Left lung (tissue), 10 donors: ENCODE measurements around the gene CACNA1C. TPM values are rescaled to one million over a fixed set of nuclear protein-coding genes. Genes with fewer than 3 reads are reported as not detected.
A peak's percentile ranks its signal among the peaks of the same experiment; 100 is the strongest.

Experiments used
- ATAC-seq: fragments of 200-7000 bp; cut with Tn5 transposase; one replicate; pipeline ENCODE4 v1.9.1; 2020; ENCODE audit warnings: moderate library complexity
- DNase-seq, 4 donors: peaks; one replicate each; pipeline ENCODE4 v3.0.0-alpha.2; 2013 to 2020
- H3K27ac ChIP-seq, 2 donors: fragments of 200-600 bp; sonication (generic) in 1 of 2; one replicate each; pipeline versions ENCODE4 v1.5.0 to v1.8.0; 2020 to 2021
- H3K27me3 ChIP-seq, 2 donors: fragments of 200-600 bp; sonication (generic) in 1 of 2; one replicate each; pipeline versions ENCODE4 v1.5.0 to v1.8.0; 2020 to 2021
- H3K36me3 ChIP-seq, 2 donors: fragments of 200-600 bp; sonication (generic) in 1 of 2; one replicate each; pipeline versions ENCODE4 v1.5.0 to v1.8.0; 2020 to 2021
- H3K4me1 ChIP-seq, 2 donors: fragments of 200-600 bp; one replicate each; pipeline ENCODE4 v1.8.0; 2021
- H3K4me3 ChIP-seq, 2 donors: fragments of 200-600 bp; sonication (generic) in 1 of 2; one replicate each; pipeline versions ENCODE4 v1.5.0 to v1.8.0; 2020 to 2021; ENCODE audit warnings: mild to moderate bottlenecking in 1 of 2
- H3K9me3 ChIP-seq, 2 donors: fragments of 200-600 bp; sonication (generic) in 1 of 2; one replicate each; pipeline versions ENCODE4 v1.5.0 to v1.8.0; 2020 to 2021
- intact Hi-C, 2 donors: fragments of 100-400 bp; cut with DNase I; formaldehyde crosslinking; loops; one replicate each; pipeline versions ENCODE4 v1.11.2 to v1.14.2; 2022
- polyA plus RNA-seq, 6 donors: library from polyadenylated mRNA; unstranded; fragments of 120-200 nt; gene quantifications; one replicate each; pipeline ENCODE4 v1.2.1, GENCODE V29; 2013; ENCODE audit not compliant: insufficient read length in 6 of 6
- total RNA-seq, 2 donors: library from RNA; stranded (reverse); fragmentation: NEBNext Ultra II Directional; extraction: Animal tissue kit (Norgen Biotek cat#: 25700); gene quantifications; one replicate each; pipeline ENCODE4 v1.2.1, GENCODE V29; 2021
- TF ChIP-seq, protein P1 (sequence below), 2 donors: fragments of 200-600 bp; sonication (generic) in 1 of 2; IDR thresholded peaks; one replicate each; pipeline versions ENCODE4 v1.5.0 to v1.8.0; 2021; ENCODE audit warnings: antibody characterized with exemption in 2 of 2
- donor health status: DM: no; HTN: yes; CAD: no.
- donor health status: DM: no; HTN: no; CAD: no.

CACNA1C gene
- total and polyA plus RNA-seq, 8 donors, result 11.9 to 21.9 (median 14.2) TPM

DNA sequence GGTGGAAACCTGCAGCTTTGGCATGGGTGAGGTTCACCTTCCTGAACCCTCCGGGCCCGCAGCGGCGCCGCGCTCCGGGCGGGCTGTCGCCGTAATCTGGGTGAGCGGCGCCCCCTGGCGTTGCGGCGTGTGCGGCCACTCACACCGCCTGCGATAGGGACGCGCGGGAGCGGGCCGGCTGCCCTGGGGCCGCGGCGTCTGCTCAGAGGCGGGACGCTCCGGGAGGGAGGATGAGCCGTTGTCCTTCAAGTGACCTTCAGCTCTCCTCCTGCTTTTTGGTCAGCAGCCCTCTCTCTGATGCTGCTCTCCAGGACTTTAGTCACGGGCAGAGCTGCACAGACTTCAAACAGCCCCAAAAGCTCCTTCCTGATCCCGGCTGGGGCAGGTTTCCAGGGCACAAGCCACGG is 530.3 kb downstream of the CACNA1C start:
- peak; percentile 37 to 91 (median 66) for DNase-seq
- H3K4me3 ChIP-seq, result no peak overlapping the region
- peak; percentile 97 for ATAC-seq
- no peaks in the 10 kb centered on the region for H3K9me3 ChIP-seq
- TF ChIP-seq, protein P1, sequence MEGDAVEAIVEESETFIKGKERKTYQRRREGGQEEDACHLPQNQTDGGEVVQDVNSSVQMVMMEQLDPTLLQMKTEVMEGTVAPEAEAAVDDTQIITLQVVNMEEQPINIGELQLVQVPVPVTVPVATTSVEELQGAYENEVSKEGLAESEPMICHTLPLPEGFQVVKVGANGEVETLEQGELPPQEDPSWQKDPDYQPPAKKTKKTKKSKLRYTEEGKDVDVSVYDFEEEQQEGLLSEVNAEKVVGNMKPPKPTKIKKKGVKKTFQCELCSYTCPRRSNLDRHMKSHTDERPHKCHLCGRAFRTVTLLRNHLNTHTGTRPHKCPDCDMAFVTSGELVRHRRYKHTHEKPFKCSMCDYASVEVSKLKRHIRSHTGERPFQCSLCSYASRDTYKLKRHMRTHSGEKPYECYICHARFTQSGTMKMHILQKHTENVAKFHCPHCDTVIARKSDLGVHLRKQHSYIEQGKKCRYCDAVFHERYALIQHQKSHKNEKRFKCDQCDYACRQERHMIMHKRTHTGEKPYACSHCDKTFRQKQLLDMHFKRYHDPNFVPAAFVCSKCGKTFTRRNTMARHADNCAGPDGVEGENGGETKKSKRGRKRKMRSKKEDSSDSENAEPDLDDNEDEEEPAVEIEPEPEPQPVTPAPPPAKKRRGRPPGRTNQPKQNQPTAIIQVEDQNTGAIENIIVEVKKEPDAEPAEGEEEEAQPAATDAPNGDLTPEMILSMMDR (IDR thresholded peaks at IDR 0.05), result peak; percentile 90 to 93
- peaks cover 0 to 6% of the 10 kb centered on the region in 2 donors for H3K4me1 ChIP-seq
- no peak overlapping the region for H3K27ac ChIP-seq
- no peaks in the 10 kb centered on the region for H3K36me3 ChIP-seq
- intact Hi-C loops, result no loop called here
- H3K27me3 ChIP-seq, result peaks cover 11 to 41% of the 10 kb centered on the region in 2 donors

DNA sequence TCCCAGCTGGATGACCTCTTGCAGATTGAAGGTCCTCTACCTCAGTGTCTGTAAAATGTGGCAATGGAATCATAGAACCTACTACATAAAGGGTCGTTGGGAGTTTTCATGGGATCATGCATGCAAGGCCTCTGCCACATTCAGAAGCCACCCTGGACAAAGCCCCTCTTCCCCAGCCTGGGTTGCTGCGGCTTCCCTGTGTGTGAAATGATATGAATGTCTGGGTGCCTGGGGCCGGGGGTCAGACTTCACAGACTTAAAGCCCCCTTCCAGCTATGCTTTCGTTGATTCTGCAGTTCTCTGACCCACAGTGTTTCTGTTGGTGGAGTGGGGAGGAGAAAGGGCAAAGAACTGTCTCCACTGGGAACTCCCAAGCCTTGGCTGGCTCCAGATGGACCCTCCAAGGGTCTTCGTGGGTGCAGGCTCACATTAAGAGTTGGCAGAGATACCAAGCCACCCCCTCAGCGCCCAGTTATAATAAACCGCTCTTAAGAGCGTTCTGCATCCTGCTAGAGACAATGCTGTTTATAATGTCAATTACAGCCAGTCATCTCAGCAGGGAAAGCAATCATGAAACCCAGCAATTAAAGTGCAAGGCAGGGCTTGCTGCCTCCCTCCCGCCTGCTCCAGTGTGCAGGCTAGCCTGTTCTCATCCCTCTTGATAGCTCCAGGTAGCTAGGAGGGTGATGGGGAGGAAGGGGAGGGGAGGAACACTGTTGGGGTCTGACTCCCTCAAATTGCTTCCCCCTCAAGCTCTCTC is 531.0 kb downstream of the CACNA1C start:
- intact Hi-C loops, result no loop called here
- no peak overlapping the region for H3K27ac ChIP-seq
- TF ChIP-seq, protein P1 (IDR thresholded peaks at IDR 0.05), result no peak

DNA sequence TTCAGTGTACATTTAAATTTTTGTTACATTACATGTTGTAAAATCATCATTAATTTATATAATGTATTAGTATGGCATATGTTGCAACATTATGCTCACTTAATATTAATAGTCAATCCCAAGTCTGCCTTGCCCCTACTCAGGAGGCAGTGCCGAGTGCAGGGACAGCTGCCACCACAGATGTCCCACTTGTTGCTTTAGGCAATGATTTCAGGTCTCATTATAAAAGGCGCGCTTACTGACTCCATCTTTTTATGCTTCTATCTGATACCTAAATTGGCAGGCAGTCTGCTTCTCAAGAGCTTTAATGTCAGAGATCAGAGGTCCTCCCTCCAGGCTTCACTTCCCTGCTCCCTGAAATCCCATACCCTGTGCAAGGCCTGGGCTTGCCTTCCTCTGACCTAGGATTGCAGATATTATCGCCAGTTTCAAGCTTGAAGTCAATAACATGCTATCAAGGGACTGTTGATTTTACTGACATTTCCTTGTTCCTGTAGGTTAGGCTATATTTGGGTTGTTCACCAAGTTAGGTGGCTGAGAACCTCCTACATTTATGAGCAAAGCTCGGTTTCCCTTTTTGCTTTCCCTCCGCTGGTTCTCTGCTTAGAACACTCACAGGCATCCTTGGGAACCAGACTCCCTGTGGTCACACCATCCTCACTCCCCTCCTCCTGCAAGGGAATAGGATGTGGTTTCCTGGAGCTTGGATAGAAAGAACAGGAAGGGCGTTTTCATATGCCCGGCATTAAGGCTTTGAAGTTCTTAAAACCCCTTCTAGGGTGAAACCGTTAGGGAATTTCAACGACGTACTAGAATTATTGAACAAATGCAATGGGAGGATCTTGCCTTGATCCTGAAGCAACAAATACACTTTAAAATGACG is 533.6 kb downstream of the CACNA1C start:
- intact Hi-C loops, result no loop called here
- TF ChIP-seq, protein P1 (IDR thresholded peaks at IDR 0.05), result no peak

More for the DNA sequence above, 531.0 kb downstream of the CACNA1C start:
- ATAC-seq (no peak), DNase-seq (no peak)
- peaks cover 11 to 41% of the 10 kb centered on the region in 2 donors for H3K27me3 ChIP-seq
- H3K4me3 ChIP-seq, result no peak overlapping the region
- peaks cover 0 to 6% of the 10 kb centered on the region in 2 donors for H3K4me1 ChIP-seq
- no peaks in the 10 kb centered on the region for H3K36me3 ChIP-seq
- no peaks in the 10 kb centered on the region for H3K9me3 ChIP-seq

DNA sequence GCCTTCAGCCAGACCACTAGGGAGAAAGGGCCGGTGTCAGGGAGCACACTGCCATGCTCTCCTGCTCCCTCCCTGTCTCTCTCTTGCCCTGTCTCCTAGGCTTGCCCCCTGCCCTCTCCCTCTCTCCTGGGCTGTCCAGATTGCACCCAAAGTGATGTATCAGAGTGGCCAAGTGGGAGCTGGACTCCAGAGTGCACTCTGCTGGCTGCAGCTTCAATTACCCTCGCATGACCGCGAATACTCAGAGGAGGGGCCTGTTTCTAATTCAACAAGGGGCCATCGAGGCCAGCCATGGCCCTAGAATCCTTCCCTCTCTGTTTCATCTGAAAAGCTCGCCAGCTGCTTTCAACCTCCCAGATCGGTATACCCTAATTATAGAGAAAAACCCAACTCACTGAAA is 535.6 kb downstream of the CACNA1C start:
- no peak for ATAC-seq
- Histone ChIP-seq H3K9me3 (peaks cover 0 to 5% of the 10 kb centered on the region in 2 donors), H3K4me3 (no peak overlapping the region), H3K27me3 (peaks cover 11 to 20% of the 10 kb centered on the region in 2 donors), H3K4me1 (no peaks in the 10 kb centered on the region), H3K27ac (no peak overlapping the region), H3K36me3 (peaks cover 0 to 2% of the 10 kb centered on the region in 2 donors)
- TF ChIP-seq, protein P1 (IDR thresholded peaks at IDR 0.05), result no peak
- intact Hi-C loops, result no loop called here
- DNase-seq, result no peak

More for the DNA sequence above, 533.6 kb downstream of the CACNA1C start:
- no peaks in the 10 kb centered on the region for H3K9me3 ChIP-seq
- no peak overlapping the region for H3K4me3 ChIP-seq
- DNase-seq, result no peak
- no peak for ATAC-seq
- H3K4me1 ChIP-seq, result peaks cover 0 to 6% of the 10 kb centered on the region in 2 donors
- H3K36me3 ChIP-seq, result no peaks in the 10 kb centered on the region
- H3K27me3 ChIP-seq, result peaks cover 11 to 40% of the 10 kb centered on the region in 2 donors
- H3K27ac ChIP-seq, result no peak overlapping the region

DNA sequence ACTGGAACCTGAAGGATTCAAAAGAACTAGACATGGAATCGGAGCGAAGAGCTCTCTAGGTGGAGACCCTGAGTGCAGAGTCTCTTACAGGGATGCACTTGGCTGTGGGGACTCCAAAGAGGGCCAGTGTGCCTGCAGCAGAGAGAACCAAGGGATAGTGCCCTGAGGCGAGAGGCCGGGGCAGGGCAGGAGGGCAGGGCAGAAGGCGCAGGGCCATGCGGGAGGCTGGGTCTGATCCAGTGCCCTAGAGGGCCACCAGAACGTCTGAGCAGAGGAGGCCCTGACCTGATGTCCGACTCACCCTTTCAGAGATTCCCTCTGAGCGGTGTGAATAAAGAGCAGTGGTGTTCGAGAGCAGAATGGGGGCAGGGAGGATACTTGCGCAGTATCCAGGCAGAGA is 536.6 kb downstream of the CACNA1C start:
- intact Hi-C loops, result no loop called here
- peaks cover 0 to 11% of the 10 kb centered on the region in 2 donors for H3K36me3 ChIP-seq
- TF ChIP-seq, protein P1 (IDR thresholded peaks at IDR 0.05), result no peak
- no peak overlapping the region for H3K4me3 ChIP-seq
- peaks cover 0 to 11% of the 10 kb centered on the region in 2 donors for H3K9me3 ChIP-seq
- no peaks in the 10 kb centered on the region for H3K4me1 ChIP-seq
- no peak for ATAC-seq
- no peak overlapping the region for H3K27ac ChIP-seq
- H3K27me3 ChIP-seq, result peaks cover 2 to 10% of the 10 kb centered on the region in 2 donors
- no peak for DNase-seq
